SK-N-SH (cell line): ENCODE results near the gene CALD1. TPM values are rescaled to one million over a fixed set of nuclear protein-coding genes. Genes with fewer than 3 reads are reported as not detected.
A peak's percentile ranks its signal among the peaks of the same experiment; 100 is the strongest.

Source experiments
- CTCF ChIA-PET: fragments of 300-600, 350-600 bp; formaldehyde crosslinking; extraction: SDS; loops from one replicate; lab custom pipeline; 2021; lab: Yijun Ruan, JAX
- POLR2A ChIA-PET: fragments of 350-600 bp; sonication (Branson Sonifier 250); formaldehyde crosslinking; extraction: SDS; loops from one replicate; lab custom pipeline; 2020; ENCODE audit warnings: antibody characterized with exemption, inconsistent platforms; lab: Yijun Ruan, JAX
- DNase-seq: peaks from one replicate; pipeline ENCODE4 v3.0.0; 2012
- H2AFZ ChIP-seq: fragments of 200-600 bp; sonication (generic); 2 replicates; pipeline ENCODE4 v1.8.1; 2016; ENCODE audit warnings: antibody characterized with exemption, mild to moderate bottlenecking, low read depth
- H3F3A ChIP-seq: fragments of 200-600 bp; sonication (generic); replicated peaks from 2 replicates; pipeline ENCODE3; 2016; ENCODE audit warnings: antibody characterized with exemption, mild to moderate bottlenecking; ENCODE audit not compliant: insufficient read depth
- H3K27ac ChIP-seq, 2 experiments: fragments of 200-500 bp in 1 of 2; fragments of 200-600 bp in 1 of 2; sonication (Bioruptor generic) in 1 of 2; sonication (generic), shearing (Covaris generic) in 1 of 2; 2 replicates each; pipeline versions ENCODE4 v1.5.1 to v1.6.1; 2014 to 2016; ENCODE audit warnings: low read depth in 2 of 2, inconsistent platforms in 1 of 2, low read length in 1 of 2, mild to moderate bottlenecking in 1 of 2, mixed read lengths in 1 of 2
- H3K27me3 ChIP-seq: fragments of 200-600 bp; sonication (generic), shearing (Covaris generic); 2 replicates; pipeline ENCODE4 v1.6.1; 2016; ENCODE audit warnings: mixed run types; ENCODE audit not compliant: insufficient read depth
- H3K36me3 ChIP-seq, 2 experiments: fragments of 200-500 bp in 1 of 2; fragments of 200-600 bp in 1 of 2; sonication (Bioruptor generic) in 1 of 2; sonication (generic) in 1 of 2; replicated peaks in 1 of 2; 2 replicates each; pipeline versions ENCODE3 to v1.5.1; 2014 to 2016; ENCODE audit warnings: low read length in 1 of 2, mild to moderate bottlenecking in 1 of 2; ENCODE audit not compliant: insufficient read depth in 2 of 2, control insufficient read depth in 1 of 2
- H3K4me1 ChIP-seq, 2 experiments: fragments of 200-500 bp in 1 of 2; fragments of 200-600 bp in 1 of 2; sonication (Bioruptor generic) in 1 of 2; sonication (generic), shearing (Covaris generic) in 1 of 2; 2 replicates each; pipeline versions ENCODE4 v1.5.1 to v1.6.1; 2014 to 2016; ENCODE audit warnings: low read depth in 1 of 2, low read length in 1 of 2, mixed run types in 1 of 2; ENCODE audit not compliant: insufficient read depth in 2 of 2, control insufficient read depth in 1 of 2
- H3K4me2 ChIP-seq: fragments of 200-600 bp; sonication (generic), shearing (Covaris generic); 2 replicates; pipeline ENCODE4 v1.6.1; 2017; ENCODE audit warnings: mixed run types
- H3K4me3 ChIP-seq, 2 experiments: fragments of 200-500 bp in 1 of 2; fragments of 200-600 bp in 1 of 2; sonication (Bioruptor generic) in 1 of 2; sonication (generic), shearing (Covaris generic) in 1 of 2; 2 replicates each; pipeline versions ENCODE4 v1.5.1 to v1.8.1; 2014 to 2016; ENCODE audit warnings: low read depth in 2 of 2, inconsistent platforms in 1 of 2, low read length in 1 of 2, mild to moderate bottlenecking in 1 of 2, mixed read lengths in 1 of 2, moderate library complexity in 1 of 2
- H3K79me2 ChIP-seq: fragments of 200-600 bp; sonication (generic); 2 replicates; pipeline ENCODE4 v1.8.1; 2017; ENCODE audit warnings: mild to moderate bottlenecking; ENCODE audit not compliant: insufficient read depth
- H3K9ac ChIP-seq: fragments of 200-600 bp; sonication (generic); 2 replicates; pipeline ENCODE4 v1.6.1; 2017; ENCODE audit warnings: mixed run types
- H3K9me2 ChIP-seq: fragments of 200-600 bp; sonication (generic); 2 replicates; pipeline ENCODE4 v1.6.1; 2017; ENCODE audit warnings: mixed run types
- H3K9me3 ChIP-seq: fragments of 200-600 bp; sonication (generic); 2 replicates; pipeline ENCODE4 v1.6.1; 2017; ENCODE audit warnings: mixed run types, mild to moderate bottlenecking, moderate library complexity
- H4K20me1 ChIP-seq: fragments of 200-600 bp; sonication (generic); 2 replicates; pipeline ENCODE4 v1.6.1; 2017; ENCODE audit warnings: mild to moderate bottlenecking, mixed run types; ENCODE audit not compliant: insufficient read depth
- CHD2 ChIP-seq: fragments of 150-350 bp; IDR thresholded peaks from 2 replicates; pipeline ENCODE4 v1.6.1; 2018; ENCODE audit warnings: low read length; ENCODE audit not compliant: partially characterized antibody
- EP300 ChIP-seq, 2 experiments: IDR thresholded peaks; 2 replicates each; pipeline versions ENCODE4 v1.4.0 to v1.6.1; 2012; ENCODE audit warnings: borderline replicate concordance in 1 of 2, low read depth in 1 of 2, low read length in 1 of 2
- FOXJ3 ChIP-seq: sonication (generic); formaldehyde crosslinking; IDR thresholded peaks from 2 replicates; pipeline ENCODE4 v1.5.1; 2020; ENCODE audit warnings: mild to moderate bottlenecking, missing genetic modification reagents
- FOXM1 ChIP-seq: IDR thresholded peaks from 2 replicates; pipeline ENCODE4 v1.4.0; 2012; ENCODE audit warnings: low read depth, mild to moderate bottlenecking
- GABPA ChIP-seq: IDR thresholded peaks from 2 replicates; pipeline ENCODE4 v1.4.0; 2012; ENCODE audit warnings: low read depth, mild to moderate bottlenecking
- POLR2AphosphoS5 ChIP-seq: IDR thresholded peaks from 2 replicates; pipeline ENCODE4 v1.6.1; 2012; ENCODE audit warnings: low read depth, low read length
- RXRA ChIP-seq: IDR thresholded peaks from 2 replicates; pipeline ENCODE4 v1.4.0; 2012; ENCODE audit warnings: low read depth, mild to moderate bottlenecking, borderline replicate concordance
- SIN3A ChIP-seq: IDR thresholded peaks from 2 replicates; pipeline ENCODE4 v1.6.1; 2012; ENCODE audit warnings: low read depth, mild to moderate bottlenecking, low read length, moderate library complexity, borderline replicate concordance
- SMC3 ChIP-seq: IDR thresholded peaks from 2 replicates; pipeline ENCODE4 v1.6.1; 2012; ENCODE audit warnings: low read depth, low read length, improper control_type of control experiment
- TCF12 ChIP-seq: IDR thresholded peaks from 2 replicates; pipeline ENCODE4 v1.4.0; 2012
- WGBS: methylation state at CpG from one replicate; pipeline ENCODE4 v1.1.6; 2017; ENCODE audit warnings: low lambda C conversion rate; 5-methylcytosine and 5-hydroxymethylcytosine counted together
- polyA plus RNA-seq, 3 experiments: library from polyadenylated mRNA; depleted of rRNA; stranded (reverse); fragments of >200 nt; gene quantifications; 2 replicates each; pipeline ENCODE4 v1.2.3, GENCODE V29; 2012
- TF ChIP-seq, protein P1 (sequence below): IDR thresholded peaks from 2 replicates; pipeline ENCODE4; 2012
- TF ChIP-seq, protein P2 (sequence below): IDR thresholded peaks from 2 replicates; pipeline ENCODE4 v1.6.1; 2012; ENCODE audit warnings: mild to moderate bottlenecking, low read depth, low read length, moderate library complexity

CALD1 gene
- polyA plus RNA-seq, 1 of the 3 experiments (the other 2 are of a cell fraction) = 299 TPM

DNA sequence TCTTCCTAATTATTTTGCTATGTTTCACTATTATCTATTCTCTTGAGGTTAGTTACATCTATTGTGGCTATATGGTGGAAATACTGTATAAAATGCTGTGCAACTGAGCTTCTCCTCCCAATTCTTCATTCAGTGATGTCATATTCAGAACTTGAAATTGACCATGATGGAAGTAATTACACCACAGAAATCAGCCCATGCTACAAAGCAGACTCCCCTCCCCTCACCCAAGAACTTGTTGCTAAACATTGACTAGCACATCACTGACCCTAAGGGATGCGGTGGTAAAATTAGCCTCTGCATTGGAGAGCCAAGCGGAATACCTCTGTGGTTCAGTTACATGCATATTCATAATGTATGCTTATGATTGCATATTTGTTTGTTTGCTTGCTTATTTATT lies 8.8 kb downstream of the CALD1 start:
- Histone ChIP-seq H3K9ac (no peak overlapping the region), H4K20me1 (peaks cover 97% of the 10 kb centered on the region), H3K4me1 (peaks cover 10 to 35% of the 10 kb centered on the region in 2 experiments; a peak in 3 of 4 replicates), H3K4me3 (no peak overlapping the region), H3K4me2 (peak overlapping the region; percentile 12; the same call in 1 of the 2 replicates), H3K79me2 (peaks cover 100% of the 10 kb centered on the region), H3K9me2 (no peaks in the 10 kb centered on the region), H3K36me3 (peaks cover 35 to 50% of the 10 kb centered on the region in 2 experiments), H3K27ac (no peak overlapping the region; a peak in 1 of 4 replicates), H3K27me3 (no peaks in the 10 kb centered on the region), H3F3A (peaks cover 31% of the 10 kb centered on the region), H3K9me3 (no peaks in the 10 kb centered on the region), H2AFZ (no peak overlapping the region)
- DNase-seq = no peak
- ChIA-PET POLR2A (no interaction called here), CTCF (no interaction called here)
- 97% methylated on average over 2 of the region's 2 CpGs for WGBS
- TF ChIP-seq FOXM1 (no peak), CHD2 (no peak), POLR2AphosphoS5 (0 out of 2 replicates have a peak, but pooled peaks have one; percentile 9), FOXJ3 (no peak), SMC3 (no peak)
- TF ChIP-seq, protein P1, sequence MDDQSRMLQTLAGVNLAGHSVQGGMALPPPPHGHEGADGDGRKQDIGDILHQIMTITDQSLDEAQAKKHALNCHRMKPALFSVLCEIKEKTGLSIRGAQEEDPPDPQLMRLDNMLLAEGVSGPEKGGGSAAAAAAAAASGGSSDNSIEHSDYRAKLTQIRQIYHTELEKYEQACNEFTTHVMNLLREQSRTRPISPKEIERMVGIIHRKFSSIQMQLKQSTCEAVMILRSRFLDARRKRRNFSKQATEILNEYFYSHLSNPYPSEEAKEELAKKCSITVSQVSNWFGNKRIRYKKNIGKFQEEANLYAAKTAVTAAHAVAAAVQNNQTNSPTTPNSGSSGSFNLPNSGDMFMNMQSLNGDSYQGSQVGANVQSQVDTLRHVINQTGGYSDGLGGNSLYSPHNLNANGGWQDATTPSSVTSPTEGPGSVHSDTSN = no peak
- TF ChIP-seq, protein P2, sequence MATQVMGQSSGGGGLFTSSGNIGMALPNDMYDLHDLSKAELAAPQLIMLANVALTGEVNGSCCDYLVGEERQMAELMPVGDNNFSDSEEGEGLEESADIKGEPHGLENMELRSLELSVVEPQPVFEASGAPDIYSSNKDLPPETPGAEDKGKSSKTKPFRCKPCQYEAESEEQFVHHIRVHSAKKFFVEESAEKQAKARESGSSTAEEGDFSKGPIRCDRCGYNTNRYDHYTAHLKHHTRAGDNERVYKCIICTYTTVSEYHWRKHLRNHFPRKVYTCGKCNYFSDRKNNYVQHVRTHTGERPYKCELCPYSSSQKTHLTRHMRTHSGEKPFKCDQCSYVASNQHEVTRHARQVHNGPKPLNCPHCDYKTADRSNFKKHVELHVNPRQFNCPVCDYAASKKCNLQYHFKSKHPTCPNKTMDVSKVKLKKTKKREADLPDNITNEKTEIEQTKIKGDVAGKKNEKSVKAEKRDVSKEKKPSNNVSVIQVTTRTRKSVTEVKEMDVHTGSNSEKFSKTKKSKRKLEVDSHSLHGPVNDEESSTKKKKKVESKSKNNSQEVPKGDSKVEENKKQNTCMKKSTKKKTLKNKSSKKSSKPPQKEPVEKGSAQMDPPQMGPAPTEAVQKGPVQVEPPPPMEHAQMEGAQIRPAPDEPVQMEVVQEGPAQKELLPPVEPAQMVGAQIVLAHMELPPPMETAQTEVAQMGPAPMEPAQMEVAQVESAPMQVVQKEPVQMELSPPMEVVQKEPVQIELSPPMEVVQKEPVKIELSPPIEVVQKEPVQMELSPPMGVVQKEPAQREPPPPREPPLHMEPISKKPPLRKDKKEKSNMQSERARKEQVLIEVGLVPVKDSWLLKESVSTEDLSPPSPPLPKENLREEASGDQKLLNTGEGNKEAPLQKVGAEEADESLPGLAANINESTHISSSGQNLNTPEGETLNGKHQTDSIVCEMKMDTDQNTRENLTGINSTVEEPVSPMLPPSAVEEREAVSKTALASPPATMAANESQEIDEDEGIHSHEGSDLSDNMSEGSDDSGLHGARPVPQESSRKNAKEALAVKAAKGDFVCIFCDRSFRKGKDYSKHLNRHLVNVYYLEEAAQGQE = no peak
- TF ChIP-seq, all 33 proteins: peak for 1

DNA sequence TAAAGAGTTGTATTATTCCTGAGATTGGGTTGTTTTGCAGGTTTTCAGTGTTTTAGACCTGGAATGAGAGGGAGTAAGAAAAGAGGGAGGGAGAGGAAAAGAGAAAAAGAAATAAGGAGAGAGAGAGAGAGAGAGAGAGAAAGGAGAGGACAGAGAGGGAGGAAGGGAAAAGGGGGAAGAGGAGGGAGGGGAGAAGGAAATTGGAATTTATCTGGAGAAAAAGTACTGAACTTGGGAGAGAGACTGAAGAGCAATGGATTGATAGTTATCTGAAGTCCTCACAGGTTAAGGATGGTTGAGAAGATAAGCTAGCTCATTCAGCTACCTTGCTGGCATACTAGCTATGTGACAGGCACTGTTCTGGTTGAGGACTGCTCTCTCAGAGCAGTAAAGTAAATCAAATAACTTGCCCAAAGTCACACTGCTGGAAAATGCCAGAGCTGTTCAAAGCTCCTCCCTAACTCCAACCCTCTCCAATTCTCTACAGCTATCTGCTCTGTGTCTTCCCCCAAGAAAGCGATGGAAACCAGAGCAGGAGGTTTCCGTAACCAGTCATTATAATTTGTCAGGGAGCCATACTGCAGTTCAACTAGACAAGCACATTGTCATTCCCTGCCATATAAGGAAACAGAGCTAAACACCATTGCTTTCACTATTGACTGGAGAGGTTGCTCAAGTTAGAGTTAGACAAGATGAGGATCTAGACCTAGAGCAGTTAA lies 10.7 kb downstream of the CALD1 start:
- TF ChIP-seq SIN3A = 0 out of 2 replicates have a peak, but pooled peaks have one; percentile 71
- peak; percentile 47 for TF ChIP-seq POLR2AphosphoS5
- TF ChIP-seq RXRA = no peak
- TF ChIP-seq GABPA = no peak
- TF ChIP-seq, protein P1 = peak; percentile 45; the same call in 1 of the 2 replicates
- peak; percentile 75; the same call in 1 of the 2 replicates for TF ChIP-seq TCF12
- no peak for TF ChIP-seq EP300 (IDR thresholded peaks at IDR 0.05; ENCODE audit: borderline replicate concordance in 1 of 2, low read depth in 1 of 2, low read length in 1 of 2)
- TF ChIP-seq, all 33 proteins: peak for 4
- CTCF ChIA-PET = interaction anchor here (1.6 to 1.8 kb wide), 2 partner anchors 17 to 20 kb away, joined by 3 to 5 read pairs; no protein-coding TSS in a partner anchor
- peak overlapping the region; percentile 60 to 79 for H3K27ac ChIP-seq
- POLR2A ChIA-PET = no interaction called here
- H3F3A ChIP-seq = peaks cover 35% of the 10 kb centered on the region
- H3K27me3 ChIP-seq = no peaks in the 10 kb centered on the region
- 0 out of 4 replicates have a peak overlapping the region, but pooled peaks of 1 of the 2 experiments have one; percentile 1 for H3K4me3 ChIP-seq
- H3K9me3 ChIP-seq = no peaks in the 10 kb centered on the region
- H4K20me1 ChIP-seq = peaks cover 97% of the 10 kb centered on the region
- peaks cover 100% of the 10 kb centered on the region for H3K79me2 ChIP-seq
- H2AFZ ChIP-seq = no peak overlapping the region
- 42% methylated on average over 2 of the region's 2 CpGs for WGBS
- H3K9ac ChIP-seq = peak overlapping the region; percentile 1; the same call in 1 of the 2 replicates
- H3K9me2 ChIP-seq = no peaks in the 10 kb centered on the region
- peak overlapping the region; percentile 36 for H3K4me2 ChIP-seq
- peaks cover 7 to 25% of the 10 kb centered on the region in 2 experiments; a peak in 3 of 4 replicates for H3K4me1 ChIP-seq
- H3K36me3 ChIP-seq = peaks cover 21 to 50% of the 10 kb centered on the region in 2 experiments
- no peak for DNase-seq
